ENCODE data around the gene KIAA0753.

KIAA0753 gene

GRCh38 chr17:6569370-6570285, 70.9 kb downstream of the KIAA0753 start:
- no peak for DNase-seq (ENCODE audit: low spot score)

GRCh38 chr17:6568184-6568758, 72.2 kb downstream of the KIAA0753 start:
- no peak for DNase-seq (ENCODE audit: low spot score)

- DNase-seq (ENCODE audit: low spot score) = no peak
Observed at GRCh38 chr17:6567528-6568183, 72.9 kb downstream of the KIAA0753 start.

GRCh38 chr17:6561446-6561845, 79.1 kb downstream of the KIAA0753 start:
- DNase-seq (ENCODE audit: low spot score) = no peak

GRCh38 chr17:6560496-6560895, 80.0 kb downstream of the KIAA0753 start:
- no peak for DNase-seq (ENCODE audit: low spot score)

GRCh38 chr17:6559753-6560215, 80.7 kb downstream of the KIAA0753 start:
- DNase-seq (ENCODE audit: low spot score) = no peak

GRCh38 chr17:6558932-6559752, 81.4 kb downstream of the KIAA0753 start:
- no peak for DNase-seq (ENCODE audit: low spot score)

GRCh38 chr17:6558276-6558675, 82.2 kb downstream of the KIAA0753 start:
- no peak for DNase-seq (ENCODE audit: low spot score)

GRCh38 chr17:6557040-6557438, 83.5 kb downstream of the KIAA0753 start:
- DNase-seq (ENCODE audit: low spot score) = no peak

- DNase-seq (ENCODE audit: low spot score) = no peak
Observed at GRCh38 chr17:6556121-6557039, 84.1 kb downstream of the KIAA0753 start, which contains the start of gene PITPNM3. PITPNM3 (minus strand) TSS chr17:6556555; CDS start chr17:6556406, 149 bp downstream.

- DNase-seq (ENCODE audit: low spot score) = no peak
Observed at GRCh38 chr17:6555331-6556120, 85.0 kb downstream of the KIAA0753 start.

- DNase-seq (ENCODE audit: low spot score) = no peak
Observed at GRCh38 chr17:6554871-6555330, 85.6 kb downstream of the KIAA0753 start.

GRCh38 chr17:6554342-6554741, 86.2 kb downstream of the KIAA0753 start:
- DNase-seq (ENCODE audit: low spot score) = no peak

- no peak for DNase-seq (ENCODE audit: low spot score)
Observed at GRCh38 chr17:6551869-6552531, 88.5 kb downstream of the KIAA0753 start.

GRCh38 chr17:6551356-6551755, 89.2 kb downstream of the KIAA0753 start:
- DNase-seq (ENCODE audit: low spot score) = no peak

GRCh38 chr17:6549384-6550036, 91.0 kb downstream of the KIAA0753 start:
- DNase-seq (ENCODE audit: low spot score) = no peak

- DNase-seq (ENCODE audit: low spot score) = no peak
Observed at GRCh38 chr17:6548578-6549330, 91.8 kb downstream of the KIAA0753 start.

- DNase-seq (ENCODE audit: low spot score) = no peak
Observed at GRCh38 chr17:6548034-6548433, 92.5 kb downstream of the KIAA0753 start.

Measured in COLO829 (cell line).